K562 (cell line): ENCODE results near the gene SYNE1. TPM values are rescaled to one million over a fixed set of nuclear protein-coding genes. Genes with fewer than 3 reads are reported as not detected.

ENCODE experiments used
- ATAC-seq: fragments of 200-7000 bp; cut with Tn5 transposase; 3 replicates; pipeline ENCODE4 v1.9.1; 2020; ENCODE audit warnings: moderate library complexity
- BruUV-seq: library from RNA; stranded (reverse); fragments of 400-500 nt; replicated peaks from 2 replicates; lab custom pipeline; 2021; lab: Mats Ljungman, UMichigan
- CTCF ChIA-PET: fragments of 300-600 bp; formaldehyde crosslinking; extraction: SDS; loops from one replicate; lab custom pipeline; 2021; ENCODE audit warnings: low intra/inter-chr PET ratio; lab: Yijun Ruan, JAX
- POLR2A ChIA-PET: fragments of 300-600, 350-650 bp; sonication (Branson Sonifier 250); formaldehyde crosslinking; extraction: SDS; loops from one replicate; lab custom pipeline; 2021; ENCODE audit warnings: antibody characterized with exemption, inconsistent platforms; lab: Yijun Ruan, JAX
- DNase-seq, 4 experiments: peaks; one replicate each; pipeline versions ENCODE4 v3.0.0 to v3.0.0-alpha.2; 2011 to 2018; ENCODE audit warnings: low spot score in 3 of 4, mixed read lengths in 3 of 4; ENCODE audit errors: extremely low read depth in 1 of 4
- FAIRE-seq: peaks from 2 replicates; lab custom pipeline; 2011; peaks lifted over from hg19 to GRCh38; lab: Jason Lieb, UNC
- H2AFZ ChIP-seq: 2 replicates; pipeline ENCODE4 v1.6.0; 2011; ENCODE audit warnings: low read depth, low read length, control low read depth, inconsistent platforms
- H3K27ac ChIP-seq: fragments of 200-600 bp; 3 replicates; pipeline ENCODE4 v1.8.0; 2011; ENCODE audit warnings: low read depth, mild to moderate bottlenecking, control low read depth, inconsistent platforms, low read length, moderate library complexity, mixed read lengths; ENCODE audit errors: extremely low read depth
- H3K27me3 ChIP-seq, 2 experiments: fragments of 300-600 bp in 1 of 2; 2 replicates in 1 of 2; 3 replicates in 1 of 2; pipeline versions ENCODE4 v1.6.0 to v1.8.0; 2011; ENCODE audit warnings: inconsistent platforms in 2 of 2, low read length in 2 of 2, mild to moderate bottlenecking in 1 of 2, mixed read lengths in 1 of 2, moderate library complexity in 1 of 2; ENCODE audit not compliant: control insufficient read depth in 2 of 2, insufficient read depth in 2 of 2
- H3K36me3 ChIP-seq: fragments of 300-600 bp; 3 replicates; pipeline ENCODE4 v1.8.0; 2011; ENCODE audit warnings: mild to moderate bottlenecking, low read length, inconsistent platforms; ENCODE audit not compliant: control insufficient read depth, insufficient read depth
- H3K4me1 ChIP-seq, 2 experiments: fragments of 200-600 bp in 1 of 2; replicated peaks in 1 of 2; 2 replicates in 1 of 2; 3 replicates in 1 of 2; pipeline versions ENCODE4 v1.5.1 to v1.8.0; 2011; ENCODE audit warnings: inconsistent platforms in 2 of 2, low read length in 2 of 2, mild to moderate bottlenecking in 1 of 2, mixed read lengths in 1 of 2, moderate library complexity in 1 of 2; ENCODE audit not compliant: control insufficient read depth in 2 of 2, insufficient read depth in 2 of 2
- H3K4me2 ChIP-seq: 2 replicates; pipeline ENCODE4 v1.6.1; 2011; ENCODE audit warnings: low read length, control low read depth, inconsistent platforms, mixed read lengths; ENCODE audit not compliant: insufficient read depth
- H3K4me3 ChIP-seq: fragments of 200-600 bp; sonication (generic), shearing (Covaris generic); 2 replicates; pipeline ENCODE4 v1.5.1; 2016; ENCODE audit warnings: control low read depth, inconsistent platforms
- H3K79me2 ChIP-seq: fragments of 200-600 bp; 3 replicates; pipeline ENCODE4 v1.8.0; 2011; ENCODE audit warnings: low read length, inconsistent platforms; ENCODE audit not compliant: control insufficient read depth, insufficient read depth
- H3K9ac ChIP-seq, 2 experiments: 2 replicates each; pipeline versions ENCODE4 v1.6.0 to v1.6.1; 2011; ENCODE audit warnings: low read depth in 2 of 2, low read length in 2 of 2, control low read depth in 1 of 2, inconsistent platforms in 1 of 2, mild to moderate bottlenecking in 1 of 2, mixed read lengths in 1 of 2; ENCODE audit not compliant: insufficient read depth in 1 of 2
- H3K9me1 ChIP-seq: one replicate; pipeline ENCODE4 v1.6.0; 2011; ENCODE audit warnings: inconsistent platforms, mild to moderate bottlenecking, low read length, moderate library complexity; ENCODE audit not compliant: control insufficient read depth, insufficient read depth
- H3K9me3 ChIP-seq: replicated peaks from 2 replicates; pipeline ENCODE4 v1.5.1; 2011; ENCODE audit warnings: low read depth, low read length, inconsistent platforms; ENCODE audit not compliant: control insufficient read depth, insufficient read depth
- H4K20me1 ChIP-seq: replicated peaks from 2 replicates; pipeline ENCODE4 v1.6.1; 2011; ENCODE audit warnings: low read length, inconsistent platforms, mixed read lengths; ENCODE audit not compliant: control insufficient read depth, insufficient read depth
- EP300 ChIP-seq: IDR thresholded peaks from 2 replicates; pipeline ENCODE4 v1.6.1; 2012; ENCODE audit warnings: low read length, improper control_type of control experiment
- JUN ChIP-seq, 2 experiments: sonication (generic) in 1 of 2; formaldehyde crosslinking in 1 of 2; IDR thresholded peaks; 2 replicates each; pipeline versions ENCODE4 v1.6.1 to v1.8.0; 2012 to 2022; ENCODE audit warnings: borderline replicate concordance in 2 of 2, mild to moderate bottlenecking in 2 of 2, improper control_type of control experiment in 1 of 2, low read depth in 1 of 2, low read length in 1 of 2, missing genetic modification reagents in 1 of 2
- MCM5 ChIP-seq: fragments of 450-650 bp; IDR thresholded peaks from 2 replicates; pipeline ENCODE4 v1.6.1; 2016; ENCODE audit warnings: low read depth
- MEF2A ChIP-seq: IDR thresholded peaks from 2 replicates; pipeline ENCODE4 v1.6.1; 2011; ENCODE audit warnings: low read depth, mild to moderate bottlenecking, low read length, moderate library complexity; ENCODE audit not compliant: control insufficient read depth
- POLR2A ChIP-seq: fragments of 450-650 bp; conservative IDR thresholded peaks from 2 replicates; pipeline ENCODE4 v1.6.1; 2016
- SRSF1 ChIP-seq: fragments of 200-400 bp; formaldehyde crosslinking; IDR thresholded peaks from 2 replicates; pipeline ENCODE4 v1.6.1; 2017; ENCODE audit warnings: mild to moderate bottlenecking, low read depth, low read length, moderate library complexity
- TBP ChIP-seq: optimal IDR thresholded peaks from 2 replicates; pipeline ENCODE3; 2011; ENCODE audit warnings: low read depth, low read length, improper control_type of control experiment
- TRIM28 ChIP-seq: fragments of 450-650 bp; IDR thresholded peaks from 2 replicates; pipeline ENCODE4 v1.6.1; 2017
- whole genome bisulfite sequencing: fragments of 100-300 bp; shearing (Covaris generic); methylation state at CpG from one replicate; pipeline ENCODE4 v1.1.6; 2016; ENCODE audit warnings: low coverage, mixed read lengths; ENCODE audit not compliant: insufficient coverage; ENCODE audit errors: missing lambda C conversion rate; 5-methylcytosine and 5-hydroxymethylcytosine counted together
- in situ Hi-C: fragments of 300-500 bp; cut with MboI; formaldehyde crosslinking; loops from 4 replicates; pipeline ENCODE4 v1.15.0; 2018; ENCODE audit warnings: inconsistent platforms, mixed read lengths
- intact Hi-C: fragments of 100-400 bp; cut with micrococcal nuclease; formaldehyde crosslinking; loops from 2 replicates; pipeline ENCODE4 v1.14.2; 2022
- polyA plus RNA-seq, 8 experiments: library from polyadenylated mRNA; depleted of rRNA in 4 of 8; stranded (reverse) in 5 of 8; unstranded in 3 of 8; fragments of >200 nt; fragmentation: Nextera tagmentation in 2 of 8; fragmentation: Illumina TruSeq in 1 of 8; extraction: Ambion mirVana in 2 of 8; extraction: Trizol in 1 of 8; gene quantifications; 2 replicates each; pipeline versions ENCODE4 v1.2.1 to v1.2.3, GENCODE V29; 2011 to 2014; ENCODE audit warnings: inconsistent platforms in 1 of 8, missing spikeins in 1 of 8
- total RNA-seq, 7 experiments: library from RNA; depleted of rRNA in 6 of 7; stranded (reverse); fragments of >200 nt in 6 of 7; fragmentation: Illumina TruSeq in 2 of 7; extraction: Trizol in 2 of 7; gene quantifications; 2 replicates each; pipeline versions ENCODE4 v1.2.1 to v1.2.3, GENCODE V29; 2011 to 2021; ENCODE audit warnings: low replicate concordance in 1 of 7
- TF ChIP-seq, protein P1 (sequence below), 2 experiments: fragments of 450-650 bp; conservative IDR thresholded peaks; 2 replicates each; pipeline ENCODE4 v1.6.1; 2017; ENCODE audit warnings: mild to moderate bottlenecking in 2 of 2, moderate library complexity in 2 of 2
- TF ChIP-seq, protein P2 (sequence below): fragments of 450-650 bp; IDR thresholded peaks from 2 replicates; pipeline ENCODE4 v1.6.1; 2016; ENCODE audit warnings: borderline replicate concordance
- TF ChIP-seq, protein P3 (sequence below), 2 experiments: fragments of 250-450 bp in 1 of 2; fragments of 450-650 bp in 1 of 2; sonication (Bioruptor Pico) in 1 of 2; IDR thresholded peaks; 2 replicates each; pipeline versions ENCODE4 v1.6.1 to v1.8.0; 2016 to 2021; ENCODE audit warnings: mild to moderate bottlenecking in 2 of 2, moderate library complexity in 2 of 2, missing compliant biosample characterization in 1 of 2, missing genetic modification characterization in 1 of 2

Gene SYNE1
- total and polyA plus RNA-seq, 9 of the 15 experiments (the other 6 are each of a cell fraction or from before 2014, with no cell fraction given): under 0.01 to 0.42 (median 0.08) TPM; not detected in 1

DNA sequence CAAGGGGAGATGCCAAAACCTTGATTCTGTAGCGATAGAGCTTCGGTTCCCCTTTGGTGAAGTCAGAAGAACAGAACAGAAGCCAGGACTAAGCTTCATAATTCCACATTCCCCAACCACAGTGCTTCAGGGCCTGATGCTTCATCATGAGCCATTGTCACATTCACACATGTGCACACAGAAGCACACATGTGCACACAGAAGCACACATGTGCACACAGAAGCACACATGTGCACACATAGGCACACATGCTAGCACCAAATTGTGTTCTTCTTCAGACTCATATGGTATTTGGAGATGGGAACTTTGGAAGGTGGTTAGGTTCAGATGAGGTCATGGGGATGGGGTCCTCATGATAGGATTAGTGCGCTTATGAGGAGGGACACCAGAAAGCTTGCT, 183.2 kb downstream of the SYNE1 start:
- H3K27me3 ChIP-seq: no peaks in the 10 kb centered on the region
- BruUV-seq: no TSS peak
- 4% methylated on average over 3 of the region's 3 CpGs for WGBS

DNA sequence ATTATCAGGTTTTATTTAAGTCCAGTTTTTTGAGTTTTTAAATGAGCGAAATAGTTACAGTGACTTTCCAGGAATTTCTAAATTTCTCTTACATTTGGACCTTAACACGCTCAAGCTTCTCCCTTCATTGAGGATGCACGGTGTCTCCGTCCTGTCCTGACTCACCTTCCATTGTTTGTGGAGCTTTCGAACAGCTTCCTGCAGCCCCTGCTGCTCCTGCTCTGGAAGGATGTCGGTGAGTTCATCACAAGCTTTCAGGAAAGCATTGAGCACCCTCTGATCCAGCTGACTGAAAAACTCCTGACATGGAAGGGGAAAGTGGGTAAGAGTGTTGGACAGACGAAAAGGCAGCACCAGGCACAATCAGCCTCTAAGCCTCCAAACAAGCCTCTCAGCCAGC, 183.7 kb downstream of the SYNE1 start:
- H3K9me3 ChIP-seq: no peaks in the 10 kb centered on the region; the same call in 1 of the 2 replicates
- POLR2A ChIA-PET: no interaction called here
- ATAC-seq: no peak

More for the DNA sequence above, 183.2 kb downstream of the SYNE1 start:
- Histone ChIP-seq H3K9me1 (no peaks in the 10 kb centered on the region), H3K27ac (no peak overlapping the region), H3K36me3 (no peaks in the 10 kb centered on the region), H3K9ac (no peak overlapping the region), H3K4me2 (no peak overlapping the region), H3K9me3 (no peaks in the 10 kb centered on the region; the same call in 1 of the 2 replicates), H3K4me3 (no peak overlapping the region), H3K79me2 (no peaks in the 10 kb centered on the region), H3K4me1 (no peaks in the 10 kb centered on the region), H4K20me1 (no peaks in the 10 kb centered on the region), H2AFZ (no peak overlapping the region)
- TF ChIP-seq EP300 (no peak), SRSF1 (no peak)
- intact Hi-C loops (no loop called here), in situ Hi-C loops (no loop called here)
- ATAC-seq (no peak), FAIRE-seq (no peak), DNase-seq (no peak)
- ChIA-PET POLR2A (no interaction called here), CTCF (no interaction called here)

More for the DNA sequence above, 183.7 kb downstream of the SYNE1 start:
- DNase-seq (no peak), FAIRE-seq (no peak)
- Histone ChIP-seq H3K4me1 (no peaks in the 10 kb centered on the region), H3K4me2 (no peak overlapping the region), H4K20me1 (no peaks in the 10 kb centered on the region), H3K4me3 (no peak overlapping the region), H3K9ac (no peak overlapping the region), H3K27me3 (no peaks in the 10 kb centered on the region), H3K27ac (no peak overlapping the region), H3K36me3 (no peaks in the 10 kb centered on the region), H3K79me2 (no peaks in the 10 kb centered on the region), H3K9me1 (no peaks in the 10 kb centered on the region), H2AFZ (no peak overlapping the region)
- WGBS: 2% methylated on average over 7 of the region's 7 CpGs
- in situ Hi-C loops: no loop called here
- TF ChIP-seq POLR2A (no peak), TRIM28 (no peak), MEF2A (no peak), TBP (no peak), MCM5 (no peak), JUN (IDR thresholded peaks at IDR 0.05; ENCODE audit: borderline replicate concordance, low read depth, low read length) (no peak), JUN (CRISPR knock-in tag; IDR thresholded peaks at IDR 0.05; ENCODE audit: borderline replicate concordance) (no peak)
- TF ChIP-seq, protein P1, sequence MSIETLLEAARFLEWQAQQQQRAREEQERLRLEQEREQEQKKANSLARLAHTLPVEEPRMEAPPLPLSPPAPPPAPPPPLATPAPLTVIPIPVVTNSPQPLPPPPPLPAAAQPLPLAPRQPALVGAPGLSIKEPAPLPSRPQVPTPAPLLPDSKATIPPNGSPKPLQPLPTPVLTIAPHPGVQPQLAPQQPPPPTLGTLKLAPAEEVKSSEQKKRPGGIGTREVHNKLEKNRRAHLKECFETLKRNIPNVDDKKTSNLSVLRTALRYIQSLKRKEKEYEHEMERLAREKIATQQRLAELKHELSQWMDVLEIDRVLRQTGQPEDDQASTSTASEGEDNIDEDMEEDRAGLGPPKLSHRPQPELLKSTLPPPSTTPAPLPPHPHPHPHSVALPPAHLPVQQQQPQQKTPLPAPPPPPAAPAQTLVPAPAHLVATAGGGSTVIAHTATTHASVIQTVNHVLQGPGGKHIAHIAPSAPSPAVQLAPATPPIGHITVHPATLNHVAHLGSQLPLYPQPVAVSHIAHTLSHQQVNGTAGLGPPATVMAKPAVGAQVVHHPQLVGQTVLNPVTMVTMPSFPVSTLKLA (conservative IDR thresholded peaks at IDR 0.05): no peak
- TF ChIP-seq, protein P2, sequence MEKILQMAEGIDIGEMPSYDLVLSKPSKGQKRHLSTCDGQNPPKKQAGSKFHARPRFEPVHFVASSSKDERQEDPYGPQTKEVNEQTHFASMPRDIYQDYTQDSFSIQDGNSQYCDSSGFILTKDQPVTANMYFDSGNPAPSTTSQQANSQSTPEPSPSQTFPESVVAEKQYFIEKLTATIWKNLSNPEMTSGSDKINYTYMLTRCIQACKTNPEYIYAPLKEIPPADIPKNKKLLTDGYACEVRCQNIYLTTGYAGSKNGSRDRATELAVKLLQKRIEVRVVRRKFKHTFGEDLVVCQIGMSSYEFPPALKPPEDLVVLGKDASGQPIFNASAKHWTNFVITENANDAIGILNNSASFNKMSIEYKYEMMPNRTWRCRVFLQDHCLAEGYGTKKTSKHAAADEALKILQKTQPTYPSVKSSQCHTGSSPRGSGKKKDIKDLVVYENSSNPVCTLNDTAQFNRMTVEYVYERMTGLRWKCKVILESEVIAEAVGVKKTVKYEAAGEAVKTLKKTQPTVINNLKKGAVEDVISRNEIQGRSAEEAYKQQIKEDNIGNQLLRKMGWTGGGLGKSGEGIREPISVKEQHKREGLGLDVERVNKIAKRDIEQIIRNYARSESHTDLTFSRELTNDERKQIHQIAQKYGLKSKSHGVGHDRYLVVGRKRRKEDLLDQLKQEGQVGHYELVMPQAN: no peak
- TF ChIP-seq, protein P3, sequence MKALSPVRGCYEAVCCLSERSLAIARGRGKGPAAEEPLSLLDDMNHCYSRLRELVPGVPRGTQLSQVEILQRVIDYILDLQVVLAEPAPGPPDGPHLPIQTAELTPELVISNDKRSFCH (CRISPR knock-in tag; IDR thresholded peaks at IDR 0.05): no peak
- TF ChIP-seq, protein P3 (tag; IDR thresholded peaks at IDR 0.05): no peak
- no TSS peak for BruUV-seq
- intact Hi-C loops: no loop called here
- CTCF ChIA-PET: no interaction called here
